B cell (primary cell): ENCODE measurements around the gene CHCHD6. TPM values are rescaled to one million over a fixed set of nuclear protein-coding genes. Genes with fewer than 3 reads are reported as not detected.

ENCODE experiments used
- ATAC-seq: fragments of 200-7000 bp; cut with Tn5 transposase; one replicate; pipeline ENCODE4 v1.10.0; 2021; ENCODE audit warnings: low read depth, mild to moderate bottlenecking, moderate number of reproducible peaks, moderate library complexity
- CTCF ChIA-PET: fragments of 350-600 bp; sonication (Branson Sonifier 250); formaldehyde crosslinking; loops from one replicate; lab custom pipeline; 2021; ENCODE audit warnings: antibody characterized with exemption, inconsistent platforms; lab: Charles Lee
- POLR2A ChIA-PET: fragments of 350-600 bp; sonication (Branson Sonifier 250); formaldehyde crosslinking; loops from one replicate; lab custom pipeline; 2021; ENCODE audit warnings: antibody characterized with exemption; lab: Charles Lee
- DNase-seq: peaks from one replicate; pipeline ENCODE4 v3.0.0; 2013
- H2AFZ ChIP-seq: 2 replicates; pipeline ENCODE4 v1.6.1; 2012; ENCODE audit warnings: mild to moderate bottlenecking, low read depth, low read length; ENCODE audit not compliant: insufficient read depth, poor library complexity, severe bottlenecking
- H3K27ac ChIP-seq, 2 donors: 1 replicate in 1 of 2; 2 replicates in 1 of 2; pipeline ENCODE4 v1.5.1; 2012 to 2013; ENCODE audit warnings: low read length in 2 of 2, mild to moderate bottlenecking in 2 of 2, moderate library complexity in 1 of 2
- H3K27me3 ChIP-seq, 4 experiments: fragments of 200-600 bp in 1 of 4; sonication (generic) in 1 of 4; replicated peaks in 1 of 4; 1 replicate in 2 of 4; 2 replicates in 2 of 4; pipeline versions ENCODE4 v1.6.1 to v1.7.0; 2013 to 2016; ENCODE audit warnings: low read length in 3 of 4, mild to moderate bottlenecking in 2 of 4, mixed read lengths in 1 of 4, moderate library complexity in 1 of 4; ENCODE audit not compliant: insufficient read depth in 4 of 4, control insufficient read depth in 3 of 4; ENCODE audit errors: control extremely low read depth in 1 of 4
- H3K36me3 ChIP-seq, 2 experiments: replicated peaks in 1 of 2; 1 replicate in 1 of 2; 2 replicates in 1 of 2; pipeline versions ENCODE4 v1.6.1 to v1.7.1; 2013; ENCODE audit warnings: low read length in 1 of 2; ENCODE audit not compliant: insufficient read depth in 2 of 2, control insufficient read depth in 1 of 2; ENCODE audit errors: control extremely low read depth in 1 of 2, extremely low read depth in 1 of 2
- H3K4me1 ChIP-seq, 2 donors: fragments of 200-600 bp in 1 of 2; sonication (generic) in 1 of 2; 1 replicate in 1 of 2; 2 replicates in 1 of 2; pipeline versions ENCODE4 v1.5.1 to v1.6.1; 2013 to 2017; ENCODE audit warnings: low read length in 2 of 2; ENCODE audit not compliant: control insufficient read depth in 2 of 2, insufficient read depth in 2 of 2
- H3K4me2 ChIP-seq: replicated peaks from 2 replicates; pipeline ENCODE3; 2012; ENCODE audit warnings: mild to moderate bottlenecking, low read depth, low read length; ENCODE audit not compliant: poor library complexity, severe bottlenecking
- H3K4me3 ChIP-seq, 5 experiments: fragments of 200-600 bp in 1 of 5; sonication (generic) in 1 of 5; 1 replicate in 3 of 5; 2 replicates in 2 of 5; pipeline versions ENCODE4 v1.5.1 to v1.7.0; 2011 to 2016; ENCODE audit warnings: low read length in 4 of 5, mild to moderate bottlenecking in 4 of 5, low read depth in 2 of 5, control low read depth in 1 of 5, moderate library complexity in 1 of 5; ENCODE audit not compliant: insufficient read depth in 1 of 5; ENCODE audit errors: control extremely low read depth in 1 of 5, extremely low read depth in 1 of 5
- H3K79me2 ChIP-seq: fragments of 200-600 bp; sonication (generic); one replicate; pipeline ENCODE4 v1.6.0; 2016; ENCODE audit warnings: low read length; ENCODE audit not compliant: control insufficient read depth, insufficient read depth
- H3K9ac ChIP-seq: fragments of 200-600 bp; sonication (generic); 2 replicates; pipeline ENCODE4 v1.6.1; 2017; ENCODE audit warnings: mild to moderate bottlenecking, low read length, moderate library complexity
- H3K9me3 ChIP-seq, 3 donors: one replicate each; pipeline versions ENCODE4 v1.6.1 to v1.7.1; 2013; ENCODE audit warnings: low read length in 2 of 3; ENCODE audit not compliant: control insufficient read depth in 2 of 3, insufficient read depth in 1 of 3; ENCODE audit errors: control extremely low read depth in 1 of 3
- H4K20me1 ChIP-seq: 2 replicates; pipeline ENCODE4 v1.6.0; 2012; ENCODE audit warnings: mild to moderate bottlenecking, low read length; ENCODE audit not compliant: insufficient read depth, control insufficient read depth, poor library complexity, severe bottlenecking
- H3K27ac Mint-ChIP-seq: one replicate; pipeline ENCODE4 v1.8.0; 2021; ENCODE audit warnings: mixed read lengths
- H3K27me3 Mint-ChIP-seq: one replicate; pipeline ENCODE4 v1.8.0; 2021; ENCODE audit warnings: mixed read lengths
- H3K4me1 Mint-ChIP-seq: one replicate; pipeline ENCODE4 v1.8.0; 2021; ENCODE audit warnings: mixed read lengths
- H3K4me3 Mint-ChIP-seq: one replicate; pipeline ENCODE4 v1.8.0; 2021; ENCODE audit warnings: mixed read lengths
- H3K9me3 Mint-ChIP-seq: one replicate; pipeline ENCODE4 v1.8.0; 2022; ENCODE audit warnings: mixed read lengths; ENCODE audit not compliant: insufficient read depth
- CTCF ChIP-seq: fragments of 200-600 bp; IDR thresholded peaks from one replicate; pipeline ENCODE4 v1.8.0; 2022; ENCODE audit warnings: antibody characterized with exemption, mild to moderate bottlenecking
- EZH2 ChIP-seq: IDR thresholded peaks from 2 replicates; pipeline ENCODE4 v1.6.1; 2012; ENCODE audit warnings: borderline replicate concordance, low read depth, mild to moderate bottlenecking, moderate library complexity, low read length; ENCODE audit not compliant: insufficient read depth, poor library complexity, severe bottlenecking
- WGBS: methylation state at CpG from one replicate; pipeline ENCODE4 v1.1.5; 2013; ENCODE audit warnings: missing lambda C conversion rate; ENCODE audit not compliant: insufficient coverage; 5-methylcytosine and 5-hydroxymethylcytosine counted together
- intact Hi-C: fragments of 100-400 bp; cut with micrococcal nuclease; formaldehyde crosslinking; loops from one replicate; pipeline ENCODE4 v1.10.0; 2022
- polyA plus RNA-seq: library from polyadenylated mRNA; depleted of rRNA; stranded (reverse); fragments of >200 nt; gene quantifications from 2 replicates; pipeline ENCODE4 v1.2.3, GENCODE V29; 2012
- total RNA-seq, 2 donors: library from RNA; stranded (reverse); fragments of 120-200 nt in 1 of 2; gene quantifications; 1 replicate in 1 of 2; 2 replicates in 1 of 2; pipeline versions ENCODE4 v1.2.3 to v1.2.4, GENCODE V29; 2013 to 2022

The CHCHD6 gene
- total and polyA plus RNA-seq, 2 donors (not counting 1 experiment from before 2014, with no cell fraction given) = 8.0 to 13.5 TPM

GRCh38 chr3:126746395-126747177, 42.5 kb downstream of the CHCHD6 start:
- Mint-ChIP-seq H3K27me3 (no peaks in the 10 kb centered on the region), H3K9me3 (peaks cover 2% of the 10 kb centered on the region), H3K27ac (no peak overlapping the region), H3K4me3 (no peak overlapping the region), H3K4me1 (no peaks in the 10 kb centered on the region)
- Histone ChIP-seq H3K4me2 (no peak overlapping the region), H3K79me2 (no peaks in the 10 kb centered on the region), H3K4me1 (no peaks in the 10 kb centered on the region), H3K27me3 (no peaks in the 10 kb centered on the region), H2AFZ (no peak overlapping the region), H4K20me1 (no peaks in the 10 kb centered on the region), H3K36me3 (no peaks in the 10 kb centered on the region), H3K4me3 (no peak overlapping the region), H3K9me3 (no peaks in the 10 kb centered on the region), H3K9ac (no peak overlapping the region), H3K27ac (no peak overlapping the region)
- intact Hi-C loops = no loop called here
- TF ChIP-seq EZH2 = no peak
- no peak for TF ChIP-seq CTCF
- ChIA-PET POLR2A (no interaction called here), CTCF (interaction anchor here (9.1 kb wide), 1 partner anchor 799 kb away, joined by 89 read pairs; no protein-coding TSS in a partner anchor)
- DNase-seq (no peak), ATAC-seq (no peak)
- WGBS = 93% methylated on average over 13 of the region's 18 CpGs

GRCh38 chr3:126747768-126748167, 43.7 kb downstream of the CHCHD6 start:
- ChIA-PET POLR2A (no interaction called here), CTCF (interaction anchor here (1.6 to 9.1 kb wide), 2 partner anchors 9 to 798 kb away, joined by 3 to 89 read pairs; no protein-coding TSS in a partner anchor)
- no peak for ATAC-seq
- Histone ChIP-seq H3K4me1 (no peaks in the 10 kb centered on the region), H3K4me3 (no peak overlapping the region), H3K27ac (no peak overlapping the region), H3K79me2 (no peaks in the 10 kb centered on the region), H2AFZ (no peak overlapping the region), H3K4me2 (no peak overlapping the region), H3K9me3 (no peaks in the 10 kb centered on the region), H3K27me3 (no peaks in the 10 kb centered on the region), H3K36me3 (no peaks in the 10 kb centered on the region), H3K9ac (no peak overlapping the region), H4K20me1 (no peaks in the 10 kb centered on the region)
- H3K27me3 Mint-ChIP-seq = no peaks in the 10 kb centered on the region
- no peak overlapping the region for H3K4me3 Mint-ChIP-seq
- no peak overlapping the region for H3K27ac Mint-ChIP-seq
- no peaks in the 10 kb centered on the region for H3K9me3 Mint-ChIP-seq
- 97% methylated on average over 5 of the region's 6 CpGs for WGBS
- intact Hi-C loops = no loop called here
- no peaks in the 10 kb centered on the region for H3K4me1 Mint-ChIP-seq
- no peak for DNase-seq
- no peak for TF ChIP-seq CTCF
- TF ChIP-seq EZH2 = no peak
